ENCODE data around the gene PCSK9. TPM values are rescaled to one million over a fixed set of nuclear protein-coding genes. Genes with fewer than 3 reads are reported as not detected.

PCSK9 gene
- total RNA-seq, 1 donor from 2014 or later = not detected

DNA sequence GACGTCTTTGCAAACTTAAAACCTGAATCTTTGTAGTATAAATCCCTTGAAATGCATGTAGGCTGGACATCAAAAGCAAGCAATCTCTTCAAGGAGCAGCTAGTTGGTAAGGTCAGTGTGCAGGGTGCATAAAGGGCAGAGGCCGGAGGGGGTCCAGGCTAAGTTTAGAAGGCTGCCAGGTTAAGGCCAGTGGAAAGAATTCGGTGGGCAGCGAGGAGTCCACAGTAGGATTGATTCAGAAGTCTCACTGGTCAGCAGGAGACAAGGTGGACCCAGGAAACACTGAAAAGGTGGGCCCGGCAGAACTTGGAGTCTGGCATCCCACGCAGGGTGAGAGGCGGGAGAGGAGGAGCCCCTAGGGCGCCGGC, 390 bp upstream of the PCSK9 start:
- DNase-seq (ENCODE audit: missing footprints) = no peak
- intact Hi-C loops (cut with DNase I) = no loop called here
- no peak for ATAC-seq

DNA sequence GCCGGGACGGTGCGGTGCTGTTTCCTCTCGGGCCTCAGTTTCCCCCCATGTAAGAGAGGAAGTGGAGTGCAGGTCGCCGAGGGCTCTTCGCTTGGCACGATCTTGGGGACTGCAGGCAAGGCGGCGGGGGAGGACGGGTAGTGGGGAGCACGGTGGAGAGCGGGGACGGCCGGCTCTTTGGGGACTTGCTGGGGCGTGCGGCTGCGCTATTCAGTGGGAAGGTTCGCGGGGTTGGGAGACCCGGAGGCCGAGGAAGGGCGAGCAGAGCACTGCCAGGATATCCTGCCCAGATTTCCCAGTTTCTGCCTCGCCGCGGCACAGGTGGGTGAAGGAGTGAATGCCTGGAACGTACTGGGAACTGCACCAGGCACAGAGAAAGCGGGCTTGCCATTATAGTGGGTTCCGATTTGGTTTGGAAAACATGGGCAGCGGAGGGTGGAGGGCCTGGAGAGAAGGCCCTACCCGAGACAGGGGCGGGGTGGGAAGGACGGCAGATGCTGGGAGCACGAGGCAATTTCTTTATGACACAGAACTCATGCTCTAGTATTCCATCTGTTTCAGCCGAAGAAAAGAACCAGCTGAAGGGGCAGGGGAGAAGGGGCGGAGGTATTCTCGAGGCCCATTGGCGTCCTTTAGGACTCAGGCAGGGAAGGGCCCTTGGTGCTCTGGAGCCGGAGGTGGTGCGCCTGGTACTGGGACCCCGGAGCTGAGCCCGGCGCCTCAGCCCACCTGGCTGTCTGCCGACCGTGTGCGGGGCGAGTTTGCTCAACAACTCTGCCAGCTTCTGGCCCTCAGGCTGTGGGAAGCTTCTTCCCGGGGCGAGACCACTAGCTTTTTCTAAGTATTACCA, 960 bp downstream of the PCSK9 start:
- ATAC-seq = no peak

DNA sequence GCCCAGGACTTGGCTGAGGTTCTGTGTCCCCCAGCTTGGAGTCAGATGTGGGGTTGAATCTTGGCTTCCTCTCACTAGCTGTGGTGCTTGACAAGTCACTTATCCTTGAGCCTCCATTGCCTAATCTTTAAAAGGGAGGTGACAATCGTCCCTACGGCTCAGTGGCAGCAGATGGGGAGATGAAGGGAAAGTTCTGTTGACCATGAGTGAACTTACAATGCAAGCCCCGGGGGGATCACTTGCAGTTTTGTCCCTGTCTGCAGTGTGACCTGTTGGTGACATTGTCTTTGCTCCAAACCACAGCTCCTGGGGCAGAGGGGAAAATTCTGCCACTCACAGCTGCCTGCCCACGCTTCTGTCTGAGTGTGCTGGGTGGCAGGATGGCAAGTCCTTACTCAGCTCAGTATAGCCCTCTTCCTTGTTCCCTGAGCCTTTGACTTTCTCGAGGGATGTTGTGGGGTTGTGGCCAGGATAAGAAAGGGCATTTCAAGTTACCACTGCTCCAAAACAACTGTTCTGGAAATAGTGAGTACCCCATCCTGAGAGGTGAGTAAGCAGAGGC, 1.7 kb downstream of the PCSK9 start:
- intact Hi-C loops (cut with DNase I) = no loop called here
- DNase-seq (ENCODE audit: missing footprints) (no peak), ATAC-seq (no peak)

More for the DNA sequence above, 960 bp downstream of the PCSK9 start:
- intact Hi-C loops (cut with DNase I) = no loop called here
- DNase-seq (ENCODE audit: missing footprints) = no peak

DNA sequence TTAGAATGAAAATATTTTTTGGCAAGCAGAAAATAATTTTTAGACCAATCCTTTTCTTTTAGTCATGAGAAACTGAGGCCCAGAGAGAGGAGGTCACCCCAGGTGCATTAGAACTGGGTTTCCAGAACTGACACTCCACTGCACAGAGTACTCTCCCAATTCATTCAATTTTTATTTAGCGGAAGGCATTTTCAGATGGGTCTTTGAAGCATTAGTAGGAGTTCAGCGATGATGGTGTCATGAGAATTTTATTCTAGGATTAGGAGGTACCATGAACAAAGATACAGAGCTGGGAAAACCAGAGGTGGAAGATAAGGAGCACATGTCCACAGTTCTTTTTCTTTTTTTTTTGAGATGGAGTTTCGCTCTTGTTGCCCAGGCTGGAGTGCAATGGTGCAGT, 2.3 kb downstream of the PCSK9 start:
- no peak for DNase-seq (ENCODE audit: missing footprints)
- intact Hi-C loops (cut with DNase I) = no loop called here
- no peak for ATAC-seq

DNA sequence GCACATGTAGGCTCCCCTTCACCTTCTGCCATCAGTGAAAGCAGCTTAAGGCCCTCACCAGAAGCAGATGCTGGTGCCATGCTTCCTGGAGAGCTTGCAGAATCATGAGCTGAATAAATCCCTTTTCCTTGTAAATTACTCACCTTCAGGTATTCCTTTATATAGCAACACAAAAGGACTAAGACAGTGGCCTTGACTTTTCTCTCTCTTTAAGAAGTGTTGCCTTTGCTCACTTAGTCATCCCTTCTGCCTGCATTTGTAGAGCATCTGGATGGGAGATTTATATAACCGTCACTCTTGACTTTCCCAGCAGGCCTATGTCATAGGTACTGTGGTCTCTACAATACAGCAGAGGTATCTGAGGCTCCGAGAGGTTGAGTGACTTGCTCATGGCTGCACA, 3.7 kb downstream of the PCSK9 start:
- ATAC-seq = no peak
- intact Hi-C loops (cut with DNase I) = no loop called here

DNA sequence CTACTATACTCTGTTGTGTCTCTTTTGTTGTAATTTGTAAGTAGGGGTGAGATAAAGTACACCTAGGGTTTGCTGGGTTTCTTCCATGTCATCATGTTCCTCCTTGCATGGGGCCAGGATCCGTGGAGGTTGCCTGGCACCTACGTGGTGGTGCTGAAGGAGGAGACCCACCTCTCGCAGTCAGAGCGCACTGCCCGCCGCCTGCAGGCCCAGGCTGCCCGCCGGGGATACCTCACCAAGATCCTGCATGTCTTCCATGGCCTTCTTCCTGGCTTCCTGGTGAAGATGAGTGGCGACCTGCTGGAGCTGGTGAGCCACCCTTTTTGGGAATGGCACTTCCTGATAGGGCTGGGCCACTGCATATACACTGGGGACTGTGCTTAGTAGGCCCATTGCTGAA, 4.4 kb downstream of the PCSK9 start:
- intact Hi-C loops (cut with DNase I) = no loop called here
- DNase-seq (ENCODE audit: missing footprints) = no peak
- no peak for ATAC-seq

More for the DNA sequence above, 3.7 kb downstream of the PCSK9 start:
- DNase-seq (ENCODE audit: missing footprints) = no peak

DNA sequence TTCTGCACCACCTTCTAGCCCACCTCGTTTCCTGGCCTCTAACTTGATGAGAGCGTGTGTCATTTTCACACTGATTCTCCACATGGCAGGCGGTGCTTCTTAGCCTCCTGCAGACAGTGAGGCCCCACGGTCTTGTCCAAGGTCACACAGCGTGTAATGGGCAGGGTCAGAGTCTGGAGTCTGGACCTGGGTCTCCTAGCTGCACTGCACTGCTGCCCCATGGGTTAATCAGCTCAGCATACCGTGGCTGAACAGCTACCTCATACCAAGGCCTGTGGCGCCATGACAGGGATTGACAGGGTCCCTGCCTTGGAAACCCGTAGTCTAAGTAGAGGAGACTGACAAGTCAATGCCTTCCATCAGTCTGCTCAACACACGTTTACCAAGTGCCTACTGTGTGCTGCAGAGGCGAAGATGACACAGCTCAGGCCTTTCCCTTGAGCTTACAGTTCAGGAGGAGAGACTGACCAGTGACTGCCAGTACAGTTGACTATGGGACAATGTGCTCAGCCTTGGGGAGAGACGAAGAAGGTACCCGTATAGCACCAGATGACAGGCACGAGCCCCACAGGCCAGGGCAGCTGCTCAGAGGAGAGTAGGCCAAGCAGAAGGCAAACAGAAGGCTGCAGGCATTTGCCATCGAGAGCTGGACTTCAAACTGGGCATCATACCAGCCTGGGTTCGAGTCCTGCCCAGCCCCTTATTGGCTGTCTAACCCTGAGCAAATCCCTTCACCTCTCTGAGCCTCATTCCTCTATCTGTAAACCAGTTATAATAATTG, 5.5 kb downstream of the PCSK9 start:
- no peak for DNase-seq (ENCODE audit: missing footprints)
- intact Hi-C loops (cut with DNase I) = no loop called here
- ATAC-seq = no peak

DNA sequence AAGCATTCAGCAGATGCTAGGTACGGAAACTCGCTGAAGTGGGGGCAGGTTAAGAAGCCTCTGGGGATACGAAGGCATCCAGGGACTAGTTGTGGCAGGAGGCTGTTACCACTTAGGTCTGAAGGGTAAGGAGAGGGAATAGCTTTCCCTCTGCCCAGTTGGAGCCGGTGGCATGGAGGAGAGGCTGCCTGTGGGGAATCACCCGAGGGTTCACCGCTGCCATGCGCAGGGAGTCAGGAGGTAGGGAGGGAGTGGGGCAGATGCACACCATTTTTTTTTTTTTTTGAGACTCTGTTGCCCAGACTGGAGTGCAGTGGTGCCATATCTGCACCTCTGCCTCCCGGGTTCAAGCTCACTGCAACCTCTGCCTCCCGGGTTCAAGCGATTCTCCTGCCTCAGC, 6.1 kb downstream of the PCSK9 start:
- ATAC-seq (no peak), DNase-seq (ENCODE audit: missing footprints) (no peak)
- intact Hi-C loops (cut with DNase I) = no loop called here

DNA sequence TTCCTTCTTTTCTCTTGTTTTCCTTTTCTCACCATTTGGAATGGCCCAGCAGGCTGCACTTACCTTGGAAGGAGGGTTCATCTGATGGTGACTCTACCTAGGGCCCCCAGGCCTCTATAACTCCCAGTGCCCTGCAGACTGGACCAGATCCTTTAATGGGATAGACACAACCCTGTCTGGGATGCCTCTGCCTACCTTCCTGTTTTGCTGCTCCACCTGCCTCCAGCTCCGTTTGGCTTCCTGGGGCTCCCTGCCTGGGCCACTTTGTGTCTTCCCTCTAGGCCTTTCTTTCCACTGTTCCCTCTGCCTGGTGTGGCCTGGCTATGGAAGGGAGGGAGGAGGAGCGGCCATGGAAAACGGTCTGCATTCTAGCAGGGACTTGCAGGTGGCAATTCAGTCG, 7.5 kb downstream of the PCSK9 start:
- intact Hi-C loops (cut with DNase I) = no loop called here
- ATAC-seq (no peak), DNase-seq (ENCODE audit: missing footprints) (no peak)

DNA sequence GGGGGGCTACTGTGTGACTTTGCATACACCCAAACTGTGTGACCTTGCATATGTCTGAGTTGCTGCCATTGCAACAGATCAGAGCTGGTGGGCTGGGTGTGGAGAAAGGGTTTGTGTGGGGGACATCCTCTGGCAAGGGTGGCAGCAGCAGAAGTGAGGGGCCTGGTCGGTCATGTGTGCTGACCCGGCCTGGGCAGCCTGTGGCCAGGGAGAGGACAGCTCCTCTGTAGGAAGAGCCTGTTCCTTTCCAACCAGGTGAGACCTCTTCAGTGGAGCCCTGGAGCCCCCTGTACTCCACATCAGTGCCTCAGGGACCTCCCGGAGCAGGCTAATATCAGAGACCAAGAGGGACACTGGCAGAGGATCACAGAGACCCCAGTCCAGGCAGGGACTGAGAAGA, 8.3 kb downstream of the PCSK9 start:
- intact Hi-C loops (cut with DNase I) = no loop called here
- ATAC-seq (no peak), DNase-seq (ENCODE audit: missing footprints) (no peak)

DNA sequence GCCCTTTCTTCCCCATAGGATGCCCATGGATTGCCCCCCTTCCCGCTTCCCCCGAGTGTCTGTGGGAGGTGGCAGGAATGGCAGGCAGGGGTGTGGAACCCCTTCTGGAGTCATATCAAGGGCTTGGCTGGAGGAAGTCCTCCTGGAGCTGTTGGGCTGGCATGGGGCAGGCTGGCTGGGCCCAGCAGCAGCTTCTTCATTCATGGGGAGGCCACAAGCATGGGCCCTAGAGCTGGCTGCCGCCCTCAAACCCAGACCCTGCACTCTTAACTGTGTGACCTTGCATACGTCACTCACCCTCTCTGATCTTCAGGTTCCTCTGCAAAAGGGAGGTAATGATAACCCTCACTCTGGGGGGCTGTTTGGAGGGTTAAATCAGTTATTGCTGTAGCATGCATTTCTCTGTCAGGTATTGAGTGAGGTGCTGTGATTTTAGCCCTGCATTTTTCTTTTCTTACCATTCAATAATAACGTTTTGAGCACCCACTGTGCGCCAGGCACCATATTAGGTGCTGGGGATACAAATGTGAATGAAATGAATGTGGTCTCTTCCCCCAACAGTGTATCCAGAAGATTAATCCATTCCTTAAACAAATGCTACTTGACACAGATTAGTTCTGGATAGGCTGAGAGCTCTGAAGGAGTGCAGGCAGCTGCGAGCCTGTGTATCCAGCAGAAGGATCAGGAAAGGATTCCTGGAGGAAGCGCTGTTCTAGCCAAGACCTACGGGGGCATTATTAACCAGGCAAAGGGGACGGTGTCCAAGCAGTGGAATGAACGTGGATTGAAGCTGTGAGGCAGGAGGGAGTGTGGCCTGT, 9.3 kb downstream of the PCSK9 start:
- ATAC-seq = no peak
- DNase-seq (ENCODE audit: missing footprints) = no peak
- intact Hi-C loops (cut with DNase I) = no loop called here

DNA sequence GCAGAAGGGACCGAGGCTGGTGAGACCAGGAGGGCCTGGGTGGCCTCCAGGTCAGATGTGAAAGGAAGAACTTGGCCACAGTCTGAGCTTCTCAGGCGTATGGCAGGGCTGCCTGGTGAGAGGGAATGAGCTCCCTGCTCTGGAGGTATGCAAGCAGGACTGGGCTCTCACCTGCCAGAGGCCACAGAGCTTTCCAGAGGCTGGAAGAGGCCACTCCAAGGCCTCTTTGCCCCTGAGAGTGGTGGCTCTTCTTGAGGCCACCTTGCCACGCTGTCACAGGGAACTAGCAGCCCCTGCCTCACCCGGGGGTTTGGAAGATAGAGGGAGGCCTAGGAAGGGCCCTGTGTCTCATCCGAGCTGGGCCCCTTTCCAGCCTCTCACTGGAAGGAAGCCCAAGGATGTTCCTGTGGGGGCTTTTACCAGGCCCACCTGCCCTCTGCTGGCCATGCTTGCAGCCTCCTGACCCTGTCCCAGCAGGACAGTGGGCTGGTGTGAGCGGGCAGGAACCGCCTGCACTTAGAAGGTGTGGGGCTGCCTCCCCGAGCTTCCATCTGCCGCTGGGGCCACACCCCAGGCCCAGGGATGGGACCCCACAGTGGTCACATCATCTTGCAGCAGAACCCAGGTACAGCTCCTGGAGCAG, 10.0 kb downstream of the PCSK9 start:
- peak; percentile 3 for ATAC-seq
- DNase-seq (ENCODE audit: missing footprints) = no peak
- intact Hi-C loops (cut with DNase I) = no loop called here

DNA sequence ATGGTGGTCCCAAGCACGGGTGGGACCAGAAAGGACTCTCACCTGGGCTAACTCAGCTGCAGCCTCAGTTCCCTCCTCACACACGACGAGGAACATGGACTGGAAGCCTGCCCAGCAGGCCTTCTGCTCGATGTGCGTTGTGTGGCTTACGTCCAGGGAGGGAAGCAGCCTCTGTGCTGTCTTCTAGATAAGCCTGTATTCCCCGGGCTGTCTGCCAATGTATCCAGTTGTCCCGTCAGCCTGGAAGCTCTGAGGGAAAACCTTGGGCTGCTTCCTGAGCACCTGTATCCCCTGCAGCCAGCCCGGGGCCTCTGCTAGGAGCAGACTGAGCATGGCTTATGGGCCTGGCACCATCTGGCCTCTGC, 10.5 kb downstream of the PCSK9 start:
- ATAC-seq = peak; percentile 51
- intact Hi-C loops (cut with DNase I) = no loop called here
- no peak for DNase-seq (ENCODE audit: missing footprints)

DNA sequence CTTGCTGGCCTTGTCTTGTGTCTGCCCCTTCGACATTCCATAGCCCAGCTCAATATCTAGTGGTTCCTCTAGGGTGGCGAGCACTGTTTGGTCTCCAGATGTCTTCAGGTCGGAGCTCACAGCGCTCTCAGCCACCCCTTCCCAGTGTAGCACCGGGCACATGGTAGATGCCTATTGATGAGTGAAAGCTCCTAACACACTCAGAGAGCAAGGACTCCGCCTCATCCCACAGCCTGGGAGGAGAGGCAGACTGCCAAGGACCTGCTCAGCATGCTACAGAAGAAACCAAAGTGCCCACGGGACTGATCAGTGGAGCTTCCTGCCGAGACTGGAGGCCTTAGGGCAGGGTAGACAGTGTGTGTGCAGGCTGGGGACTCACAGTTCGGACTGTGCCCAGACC, 10.9 kb downstream of the PCSK9 start:
- peak; percentile 15 for ATAC-seq
- intact Hi-C loops (cut with DNase I) = no loop called here

DNA sequence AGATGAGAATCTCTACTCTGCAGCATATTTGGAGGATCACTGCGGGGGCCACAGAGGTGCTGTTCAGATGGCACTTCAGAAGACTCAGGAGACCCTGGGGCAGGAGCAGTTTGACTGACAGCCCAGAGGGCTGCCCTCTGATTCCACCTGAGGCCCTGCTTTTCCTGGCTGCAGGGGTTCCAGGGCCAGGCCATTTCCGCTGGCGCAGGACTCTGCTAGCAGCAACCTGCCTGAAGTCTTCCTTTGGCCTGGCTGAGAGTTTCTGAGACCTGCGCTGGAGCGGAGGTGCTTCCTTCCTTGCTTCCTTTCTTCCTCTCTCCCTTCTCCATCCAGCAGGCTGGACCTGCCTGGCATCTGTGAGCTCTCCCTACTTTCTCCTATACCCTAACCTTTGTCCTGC, 11.8 kb downstream of the PCSK9 start:
- intact Hi-C loops (cut with DNase I) = no loop called here
- ATAC-seq = no peak

More for the DNA sequence above, 10.9 kb downstream of the PCSK9 start:
- no peak for DNase-seq (ENCODE audit: missing footprints)

DNA sequence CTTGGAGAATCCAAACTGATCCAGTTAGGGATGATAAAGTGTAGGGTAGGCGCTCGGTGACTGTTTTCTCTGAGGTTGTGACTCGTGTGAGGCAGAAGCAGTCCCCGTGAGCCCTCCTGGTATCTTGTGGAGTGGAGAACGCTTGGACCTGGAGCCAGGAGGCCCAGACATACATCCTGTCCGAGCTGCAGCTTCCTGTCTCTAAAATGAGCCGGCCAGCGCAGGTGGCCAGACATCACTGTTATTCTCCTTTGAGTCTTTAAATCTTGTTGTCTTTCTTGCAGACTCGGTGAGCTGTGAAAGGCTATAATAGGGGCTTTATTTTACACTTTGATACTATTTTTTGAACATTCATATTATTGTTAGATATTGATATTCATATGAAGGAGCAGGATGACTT, 12.3 kb downstream of the PCSK9 start:
- ATAC-seq = no peak
- intact Hi-C loops (cut with DNase I) = no loop called here

More for the DNA sequence above, 11.8 kb downstream of the PCSK9 start:
- DNase-seq (ENCODE audit: missing footprints) = no peak

DNA sequence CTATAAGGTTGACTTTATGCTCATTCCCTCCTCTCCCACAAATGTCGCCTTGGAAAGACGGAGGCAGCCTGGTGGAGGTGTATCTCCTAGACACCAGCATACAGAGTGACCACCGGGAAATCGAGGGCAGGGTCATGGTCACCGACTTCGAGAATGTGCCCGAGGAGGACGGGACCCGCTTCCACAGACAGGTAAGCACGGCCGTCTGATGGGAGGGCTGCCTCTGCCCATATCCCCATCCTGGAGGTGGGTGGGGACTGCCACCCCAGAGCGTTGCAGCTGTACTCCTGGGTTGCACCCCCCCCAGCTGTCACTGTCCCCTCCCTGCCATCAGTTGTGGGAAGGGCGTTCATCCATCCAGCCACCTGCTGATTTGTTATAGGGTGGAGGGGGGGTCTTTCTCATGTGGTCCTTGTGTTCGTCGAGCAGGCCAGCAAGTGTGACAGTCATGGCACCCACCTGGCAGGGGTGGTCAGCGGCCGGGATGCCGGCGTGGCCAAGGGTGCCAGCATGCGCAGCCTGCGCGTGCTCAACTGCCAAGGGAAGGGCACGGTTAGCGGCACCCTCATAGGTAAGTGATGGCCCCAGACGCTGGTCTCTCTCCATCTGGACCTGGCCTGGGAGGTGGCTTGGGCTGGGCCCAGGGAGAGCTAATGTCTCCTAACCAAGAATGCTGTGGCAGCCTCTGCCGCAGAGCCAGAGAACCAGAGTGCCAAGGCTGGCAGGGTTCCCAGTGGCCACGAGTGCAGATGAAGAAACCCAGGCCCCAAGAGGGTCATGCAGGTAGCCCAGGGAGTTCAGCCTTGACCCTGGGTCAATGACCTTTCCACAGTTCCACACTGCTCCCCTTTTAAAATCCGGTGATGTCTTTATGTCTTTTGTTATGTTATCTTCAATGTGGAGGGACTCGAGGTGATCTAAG, 13.1 kb downstream of the PCSK9 start:
- DNase-seq (ENCODE audit: missing footprints) (no peak), ATAC-seq (peak; percentile 21)
- intact Hi-C loops (cut with DNase I) = no loop called here

More for the DNA sequence above, 12.3 kb downstream of the PCSK9 start:
- DNase-seq (ENCODE audit: missing footprints) = no peak

Measured in Right ventricle myocardium inferior (tissue), 1 donor.